ENCODE measurements around the gene PANK3. TPM values are rescaled to one million over a fixed set of nuclear protein-coding genes. Genes with fewer than 3 reads are reported as not detected.

PANK3 gene
- total RNA-seq, 1 experiment from 2014 or later: 82.6 TPM

DNA sequence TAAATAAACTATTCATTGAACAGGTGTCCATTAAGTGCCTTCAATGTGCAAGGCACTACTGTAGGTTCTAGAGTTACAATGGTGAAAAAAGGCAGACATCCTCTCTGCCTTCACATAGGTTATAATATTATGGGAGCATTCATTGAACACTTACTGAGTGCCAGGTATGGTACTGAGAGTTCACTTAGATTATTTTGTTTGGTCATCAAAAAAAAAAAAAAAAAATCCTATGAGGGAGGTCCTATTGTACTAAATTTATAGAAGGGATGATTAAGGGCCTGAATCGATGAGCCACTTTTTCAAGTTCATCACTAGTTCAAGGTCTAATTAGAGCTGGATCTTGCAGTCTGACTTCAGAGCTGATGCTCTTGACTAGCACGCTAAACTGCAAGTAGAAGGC is 22.8 kb upstream of the PANK3 start:
- Histone ChIP-seq H2BK120ac (ENCODE audit: low read depth, low read length, poor library complexity, severe bottlenecking) (no peak overlapping the region), H3K4me1 (ENCODE audit: insufficient read depth, low read length) (no peaks in the 10 kb centered on the region; the same call in 1 of the 2 replicates), H2BK12ac (ENCODE audit: insufficient read length, low read depth, low read length) (no peak overlapping the region), H3K18ac (ENCODE audit: insufficient read length, low read depth, low read length) (no peak overlapping the region), H3K14ac (ENCODE audit: insufficient read depth, low read length) (no peak overlapping the region), H3K56ac (ENCODE audit: insufficient read length, low read depth, low read length) (no peak overlapping the region), H4K20me1 (ENCODE audit: control insufficient read depth, insufficient read depth, insufficient read length) (no peaks in the 10 kb centered on the region), H2AFZ (ENCODE audit: low read length) (no peak overlapping the region), H3T11ph (ENCODE audit: low read length) (no peak overlapping the region), H3K79me1 (ENCODE audit: insufficient read depth, low read depth, low read length, poor library complexity, severe bottlenecking) (no peaks in the 10 kb centered on the region), H3K9me3 (ENCODE audit: control insufficient read depth, low read depth, low read length) (no peaks in the 10 kb centered on the region), H3K79me2 (ENCODE audit: insufficient read depth, low read length) (no peaks in the 10 kb centered on the region), H2BK20ac (ENCODE audit: low read depth, low read length, poor library complexity, severe bottlenecking) (no peak overlapping the region), H4K8ac (replicated peaks; ENCODE audit: insufficient read length, low read depth, low read length) (no peak overlapping the region), H3K23ac (ENCODE audit: insufficient read length, low read depth, low read length) (no peak overlapping the region), H4K5ac (ENCODE audit: insufficient read length, low read depth, low read length) (no peak overlapping the region), H3K27me3 (ENCODE audit: insufficient read depth, low read length) (no peaks in the 10 kb centered on the region), H2BK5ac (ENCODE audit: insufficient read length, low read length) (no peak overlapping the region), H4K91ac (ENCODE audit: insufficient read length, low read depth, low read length) (no peak overlapping the region), H3K27ac (ENCODE audit: insufficient read length, low read depth, low read length) (no peak overlapping the region), H3K9ac (ENCODE audit: extremely low read depth, insufficient read length, low read length) (no peak overlapping the region), H3K4me2 (ENCODE audit: insufficient read depth, insufficient read length, low read length) (no peak overlapping the region), H3K4ac (ENCODE audit: low read depth, low read length) (no peak overlapping the region), H3K23me2 (ENCODE audit: insufficient read length, low read depth, low read length, poor library complexity, severe bottlenecking) (no peaks in the 10 kb centered on the region), H2AK5ac (ENCODE audit: insufficient read length, low read length) (no peak overlapping the region), H2BK15ac (ENCODE audit: low read depth, low read length) (no peak overlapping the region)
- Mint-ChIP-seq H3K4me3 (no peak overlapping the region), H3K9me3 (no peaks in the 10 kb centered on the region), H3K27ac (no peak overlapping the region), H3K36me3 (ENCODE audit: insufficient read depth in 1 of 3, low read depth in 3 of 3) (no peaks in the 10 kb centered on the region), H3K27me3 (ENCODE audit: low read depth) (peaks cover 19% of the 10 kb centered on the region), H3K4me1 (peaks cover 6 to 8% of the 10 kb centered on the region in 2 experiments)
- no CpG with 5 or more reads among the region's 2 CpGs for WGBS (ENCODE audit: extremely low coverage, insufficient read length, low lambda C conversion rate)
- no peak for DNase-seq
- TF ChIP-seq, protein P1, sequence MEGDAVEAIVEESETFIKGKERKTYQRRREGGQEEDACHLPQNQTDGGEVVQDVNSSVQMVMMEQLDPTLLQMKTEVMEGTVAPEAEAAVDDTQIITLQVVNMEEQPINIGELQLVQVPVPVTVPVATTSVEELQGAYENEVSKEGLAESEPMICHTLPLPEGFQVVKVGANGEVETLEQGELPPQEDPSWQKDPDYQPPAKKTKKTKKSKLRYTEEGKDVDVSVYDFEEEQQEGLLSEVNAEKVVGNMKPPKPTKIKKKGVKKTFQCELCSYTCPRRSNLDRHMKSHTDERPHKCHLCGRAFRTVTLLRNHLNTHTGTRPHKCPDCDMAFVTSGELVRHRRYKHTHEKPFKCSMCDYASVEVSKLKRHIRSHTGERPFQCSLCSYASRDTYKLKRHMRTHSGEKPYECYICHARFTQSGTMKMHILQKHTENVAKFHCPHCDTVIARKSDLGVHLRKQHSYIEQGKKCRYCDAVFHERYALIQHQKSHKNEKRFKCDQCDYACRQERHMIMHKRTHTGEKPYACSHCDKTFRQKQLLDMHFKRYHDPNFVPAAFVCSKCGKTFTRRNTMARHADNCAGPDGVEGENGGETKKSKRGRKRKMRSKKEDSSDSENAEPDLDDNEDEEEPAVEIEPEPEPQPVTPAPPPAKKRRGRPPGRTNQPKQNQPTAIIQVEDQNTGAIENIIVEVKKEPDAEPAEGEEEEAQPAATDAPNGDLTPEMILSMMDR (conservative IDR thresholded peaks at IDR 0.05): no peak
